Transverse colon (tissue), 3 donors: ENCODE results near the gene FANCE.

Source experiments
- EP300 ChIP-seq: sonication (generic); formaldehyde crosslinking; IDR thresholded peaks from one replicate; pipeline ENCODE4 v1.6.1; 2017; ENCODE audit warnings: antibody characterized with exemption, low read depth
- POLR2A ChIP-seq: fragments of 450-650 bp; IDR thresholded peaks from one replicate; pipeline ENCODE4 v1.6.1; 2016; ENCODE audit warnings: antibody characterized with exemption, mild to moderate bottlenecking, moderate library complexity
- TF ChIP-seq, protein P1 (sequence below), 5 experiments: fragments of 200-600 bp in 3 of 5; fragments of 450-650 bp in 2 of 5; sonication (generic) in 3 of 5; IDR thresholded peaks; 1 replicate in 2 of 5; 2 replicates in 3 of 5; pipeline ENCODE4 v1.5.1; 2016 to 2017; ENCODE audit warnings: antibody characterized with exemption in 5 of 5, inconsistent platforms in 3 of 5, mild to moderate bottlenecking in 2 of 5, moderate library complexity in 1 of 5

DNA sequence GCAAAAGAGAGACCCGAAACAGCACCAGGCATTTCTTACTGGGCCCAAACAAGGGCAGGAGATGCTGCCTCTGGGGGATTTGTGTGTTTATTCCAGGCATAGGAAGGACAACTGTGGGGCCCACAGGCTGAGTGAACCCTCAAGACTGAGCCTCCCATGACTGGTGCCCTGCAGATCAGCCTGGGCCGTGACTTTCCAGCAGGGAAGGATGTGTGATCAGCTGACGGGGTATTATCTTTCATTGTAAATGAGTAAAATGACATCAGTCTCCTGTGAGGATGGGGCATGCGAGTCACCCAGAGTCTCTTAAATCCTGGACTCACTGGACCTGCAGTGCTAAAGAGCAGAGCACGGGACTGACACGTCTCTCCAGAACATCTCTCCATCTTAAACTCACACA lies 48.6 kb downstream of the FANCE start:
- TF ChIP-seq EP300 (no peak), POLR2A (no peak)
- TF ChIP-seq, protein P1, sequence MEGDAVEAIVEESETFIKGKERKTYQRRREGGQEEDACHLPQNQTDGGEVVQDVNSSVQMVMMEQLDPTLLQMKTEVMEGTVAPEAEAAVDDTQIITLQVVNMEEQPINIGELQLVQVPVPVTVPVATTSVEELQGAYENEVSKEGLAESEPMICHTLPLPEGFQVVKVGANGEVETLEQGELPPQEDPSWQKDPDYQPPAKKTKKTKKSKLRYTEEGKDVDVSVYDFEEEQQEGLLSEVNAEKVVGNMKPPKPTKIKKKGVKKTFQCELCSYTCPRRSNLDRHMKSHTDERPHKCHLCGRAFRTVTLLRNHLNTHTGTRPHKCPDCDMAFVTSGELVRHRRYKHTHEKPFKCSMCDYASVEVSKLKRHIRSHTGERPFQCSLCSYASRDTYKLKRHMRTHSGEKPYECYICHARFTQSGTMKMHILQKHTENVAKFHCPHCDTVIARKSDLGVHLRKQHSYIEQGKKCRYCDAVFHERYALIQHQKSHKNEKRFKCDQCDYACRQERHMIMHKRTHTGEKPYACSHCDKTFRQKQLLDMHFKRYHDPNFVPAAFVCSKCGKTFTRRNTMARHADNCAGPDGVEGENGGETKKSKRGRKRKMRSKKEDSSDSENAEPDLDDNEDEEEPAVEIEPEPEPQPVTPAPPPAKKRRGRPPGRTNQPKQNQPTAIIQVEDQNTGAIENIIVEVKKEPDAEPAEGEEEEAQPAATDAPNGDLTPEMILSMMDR (IDR thresholded peaks at IDR 0.05) = no peak
